ENCODE measurements around the gene RTCA.

GRCh38 chr1:100328133-100328532, 62.1 kb downstream of the RTCA start:
- TF ChIP-seq, protein P1, sequence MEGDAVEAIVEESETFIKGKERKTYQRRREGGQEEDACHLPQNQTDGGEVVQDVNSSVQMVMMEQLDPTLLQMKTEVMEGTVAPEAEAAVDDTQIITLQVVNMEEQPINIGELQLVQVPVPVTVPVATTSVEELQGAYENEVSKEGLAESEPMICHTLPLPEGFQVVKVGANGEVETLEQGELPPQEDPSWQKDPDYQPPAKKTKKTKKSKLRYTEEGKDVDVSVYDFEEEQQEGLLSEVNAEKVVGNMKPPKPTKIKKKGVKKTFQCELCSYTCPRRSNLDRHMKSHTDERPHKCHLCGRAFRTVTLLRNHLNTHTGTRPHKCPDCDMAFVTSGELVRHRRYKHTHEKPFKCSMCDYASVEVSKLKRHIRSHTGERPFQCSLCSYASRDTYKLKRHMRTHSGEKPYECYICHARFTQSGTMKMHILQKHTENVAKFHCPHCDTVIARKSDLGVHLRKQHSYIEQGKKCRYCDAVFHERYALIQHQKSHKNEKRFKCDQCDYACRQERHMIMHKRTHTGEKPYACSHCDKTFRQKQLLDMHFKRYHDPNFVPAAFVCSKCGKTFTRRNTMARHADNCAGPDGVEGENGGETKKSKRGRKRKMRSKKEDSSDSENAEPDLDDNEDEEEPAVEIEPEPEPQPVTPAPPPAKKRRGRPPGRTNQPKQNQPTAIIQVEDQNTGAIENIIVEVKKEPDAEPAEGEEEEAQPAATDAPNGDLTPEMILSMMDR (IDR thresholded peaks at IDR 0.05; ENCODE audit: poor library complexity, severe bottlenecking): no peak
- TF ChIP-seq POLR2AphosphoS5 (IDR thresholded peaks at IDR 0.05): no peak
- no peak for TF ChIP-seq SMC3 (conservative IDR thresholded peaks at IDR 0.05; ENCODE audit: poor library complexity)
- TF ChIP-seq TAF1 (IDR thresholded peaks at IDR 0.05; ENCODE audit: low read depth): no peak
- TF ChIP-seq RAD21 (conservative IDR thresholded peaks at IDR 0.05): no peak
- no peak for TF ChIP-seq MXI1 (conservative IDR thresholded peaks at IDR 0.05; ENCODE audit: poor library complexity, severe bottlenecking)
- no peak for TF ChIP-seq EZH2 (IDR thresholded peaks at IDR 0.05; ENCODE audit: borderline replicate concordance, insufficient read depth, low read length, poor library complexity, severe bottlenecking)

Measured in neural cell (in vitro differentiated cells).